Suprapubic skin (tissue), 3 donors: ENCODE data around the gene ATF2.

Experiments used
- POLR2A ChIP-seq, 2 donors: fragments of 450-650 bp; IDR thresholded peaks; one replicate each; pipeline ENCODE4 v1.6.1; 2017; ENCODE audit warnings: antibody characterized with exemption in 2 of 2, mild to moderate bottlenecking in 2 of 2, moderate library complexity in 2 of 2
- TF ChIP-seq, protein P1 (sequence below), 2 donors: fragments of 200-600 bp in 1 of 2; fragments of 450-650 bp in 1 of 2; sonication (generic) in 1 of 2; IDR thresholded peaks; one replicate each; pipeline ENCODE4 v1.5.1; 2016 to 2019; ENCODE audit warnings: antibody characterized with exemption in 2 of 2, mild to moderate bottlenecking in 1 of 2, moderate library complexity in 1 of 2

DNA sequence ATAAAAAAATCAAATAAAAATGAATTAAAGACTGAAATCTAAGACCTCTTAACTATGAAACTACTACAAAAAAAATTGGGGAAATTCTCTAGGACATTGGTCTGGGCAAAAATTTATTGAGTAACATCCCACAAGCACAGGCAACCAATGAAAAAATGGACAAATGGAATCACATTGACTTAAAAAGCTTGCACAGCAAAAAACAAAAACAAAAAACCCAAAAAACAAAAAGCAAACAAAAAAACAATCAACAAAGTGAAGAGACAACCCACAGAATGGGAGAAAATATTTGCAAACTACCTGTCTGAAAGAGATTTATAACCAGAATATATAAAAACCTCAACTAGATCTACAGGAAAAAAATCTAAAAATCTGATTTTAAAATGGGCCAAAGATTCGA lies 99.5 kb downstream of the ATF2 start:
- no peak for TF ChIP-seq POLR2A (IDR thresholded peaks at IDR 0.05)
- TF ChIP-seq, protein P1, sequence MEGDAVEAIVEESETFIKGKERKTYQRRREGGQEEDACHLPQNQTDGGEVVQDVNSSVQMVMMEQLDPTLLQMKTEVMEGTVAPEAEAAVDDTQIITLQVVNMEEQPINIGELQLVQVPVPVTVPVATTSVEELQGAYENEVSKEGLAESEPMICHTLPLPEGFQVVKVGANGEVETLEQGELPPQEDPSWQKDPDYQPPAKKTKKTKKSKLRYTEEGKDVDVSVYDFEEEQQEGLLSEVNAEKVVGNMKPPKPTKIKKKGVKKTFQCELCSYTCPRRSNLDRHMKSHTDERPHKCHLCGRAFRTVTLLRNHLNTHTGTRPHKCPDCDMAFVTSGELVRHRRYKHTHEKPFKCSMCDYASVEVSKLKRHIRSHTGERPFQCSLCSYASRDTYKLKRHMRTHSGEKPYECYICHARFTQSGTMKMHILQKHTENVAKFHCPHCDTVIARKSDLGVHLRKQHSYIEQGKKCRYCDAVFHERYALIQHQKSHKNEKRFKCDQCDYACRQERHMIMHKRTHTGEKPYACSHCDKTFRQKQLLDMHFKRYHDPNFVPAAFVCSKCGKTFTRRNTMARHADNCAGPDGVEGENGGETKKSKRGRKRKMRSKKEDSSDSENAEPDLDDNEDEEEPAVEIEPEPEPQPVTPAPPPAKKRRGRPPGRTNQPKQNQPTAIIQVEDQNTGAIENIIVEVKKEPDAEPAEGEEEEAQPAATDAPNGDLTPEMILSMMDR (IDR thresholded peaks at IDR 0.05): no peak
